OCI-LY7 (cell line): ENCODE measurements around the gene LPXN.

Experiments
- EZH2phosphoT487 ChIP-seq: fragments of 200-600 bp; sonication (generic); IDR thresholded peaks from 2 replicates; pipeline ENCODE4 v1.6.1; 2018; ENCODE audit warnings: low read depth, borderline replicate concordance, mild to moderate bottlenecking, mixed run types, antibody characterized with exemption, low read length, moderate library complexity, mixed read lengths
- TF ChIP-seq, protein P1 (sequence below): fragments of 200-600 bp; sonication (generic); conservative IDR thresholded peaks from 2 replicates; pipeline ENCODE4 v1.5.1; 2014; ENCODE audit warnings: mild to moderate bottlenecking, antibody characterized with exemption, low read length, moderate library complexity, mixed read lengths

DNA sequence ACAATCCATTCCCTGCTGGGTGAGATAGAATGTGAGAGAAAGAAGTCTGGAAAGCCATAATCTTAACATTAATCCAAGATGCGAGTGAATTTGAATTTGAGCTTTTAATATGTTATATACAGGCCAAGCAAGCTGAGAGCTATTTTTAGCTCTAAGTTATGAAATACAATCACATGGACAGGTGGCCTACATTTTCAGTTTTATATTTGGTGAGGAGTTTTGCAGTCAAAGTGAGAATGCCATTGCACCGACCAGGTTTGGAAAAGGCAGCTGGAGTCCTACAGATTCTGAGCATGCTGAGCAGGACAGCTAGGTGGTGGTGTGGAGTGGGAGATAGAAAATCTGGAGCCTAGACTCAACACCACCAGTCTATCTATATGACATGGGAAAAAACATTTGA, 79.8 kb downstream of the LPXN start:
- TF ChIP-seq EZH2phosphoT487: no peak
- TF ChIP-seq, protein P1, sequence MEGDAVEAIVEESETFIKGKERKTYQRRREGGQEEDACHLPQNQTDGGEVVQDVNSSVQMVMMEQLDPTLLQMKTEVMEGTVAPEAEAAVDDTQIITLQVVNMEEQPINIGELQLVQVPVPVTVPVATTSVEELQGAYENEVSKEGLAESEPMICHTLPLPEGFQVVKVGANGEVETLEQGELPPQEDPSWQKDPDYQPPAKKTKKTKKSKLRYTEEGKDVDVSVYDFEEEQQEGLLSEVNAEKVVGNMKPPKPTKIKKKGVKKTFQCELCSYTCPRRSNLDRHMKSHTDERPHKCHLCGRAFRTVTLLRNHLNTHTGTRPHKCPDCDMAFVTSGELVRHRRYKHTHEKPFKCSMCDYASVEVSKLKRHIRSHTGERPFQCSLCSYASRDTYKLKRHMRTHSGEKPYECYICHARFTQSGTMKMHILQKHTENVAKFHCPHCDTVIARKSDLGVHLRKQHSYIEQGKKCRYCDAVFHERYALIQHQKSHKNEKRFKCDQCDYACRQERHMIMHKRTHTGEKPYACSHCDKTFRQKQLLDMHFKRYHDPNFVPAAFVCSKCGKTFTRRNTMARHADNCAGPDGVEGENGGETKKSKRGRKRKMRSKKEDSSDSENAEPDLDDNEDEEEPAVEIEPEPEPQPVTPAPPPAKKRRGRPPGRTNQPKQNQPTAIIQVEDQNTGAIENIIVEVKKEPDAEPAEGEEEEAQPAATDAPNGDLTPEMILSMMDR: no peak
